ENCODE results near the gene PARD3.
A peak's percentile ranks its signal among the peaks of the same experiment; 100 is the strongest.
"Not testable (repeated sequence)": the region's sequence is repeated elsewhere in the genome, so short reads cannot be mapped to it uniquely, and the experiment has no call there.

Gene PARD3

DNA sequence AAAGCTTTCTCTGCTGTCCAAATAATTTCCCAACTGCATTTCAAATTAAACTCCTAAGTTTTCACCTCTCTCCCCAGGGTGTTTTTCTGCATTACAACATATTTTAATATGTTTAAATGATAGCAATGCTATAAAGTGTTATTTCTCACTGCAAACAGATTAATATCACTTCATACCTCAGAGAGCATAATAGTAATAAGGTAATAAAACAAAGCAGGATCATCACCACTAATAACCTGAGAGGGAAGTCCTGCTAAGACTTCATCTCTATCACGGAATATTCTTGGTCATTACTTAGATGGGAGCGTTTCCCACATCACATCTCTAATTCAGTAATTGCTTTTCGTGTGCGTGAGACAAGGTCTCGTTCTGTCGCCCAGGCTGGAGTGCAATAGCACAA lies 168.8 kb downstream of the PARD3 start:
- no peak for DNase-seq

DNA sequence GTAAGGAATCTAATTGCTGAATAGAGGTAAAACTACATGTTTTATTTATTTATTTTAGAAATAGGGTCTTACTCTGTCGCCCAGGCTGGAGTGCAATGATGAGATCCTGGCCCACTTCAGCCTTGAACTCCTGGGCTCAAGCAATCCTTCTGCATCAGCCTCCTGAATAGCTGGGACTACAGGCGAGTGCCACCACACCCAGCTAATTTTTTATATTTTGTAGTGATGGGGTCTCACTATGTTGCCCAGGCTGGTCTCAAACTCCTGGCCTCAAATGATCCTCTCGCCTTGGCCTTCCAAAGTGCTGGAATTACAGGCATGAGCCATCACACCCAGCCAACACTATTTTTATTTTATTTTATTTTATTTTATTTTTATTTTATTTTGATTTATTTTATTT lies 170.3 kb downstream of the PARD3 start:
- DNase-seq: not testable (repeated sequence)

DNA sequence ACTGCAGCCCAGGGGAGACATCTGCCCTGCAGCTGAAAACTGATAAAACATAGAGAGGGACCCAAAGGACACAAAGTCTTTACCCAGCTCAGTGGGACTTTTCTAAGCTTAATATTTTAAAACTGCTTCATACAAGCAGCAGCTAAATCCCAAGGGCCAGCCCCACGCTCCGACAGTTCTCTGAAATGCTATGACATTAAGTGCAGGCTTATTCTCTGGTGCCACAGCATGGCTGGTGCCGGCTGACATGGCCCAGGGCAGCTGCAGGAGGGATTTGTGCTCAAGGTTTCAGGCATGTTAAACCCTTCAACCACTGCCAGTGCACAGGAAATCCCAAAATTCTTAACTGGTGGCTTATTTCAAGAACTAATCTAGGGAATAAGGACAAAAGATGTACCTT lies 170.9 kb downstream of the PARD3 start:
- no peak for DNase-seq

DNA sequence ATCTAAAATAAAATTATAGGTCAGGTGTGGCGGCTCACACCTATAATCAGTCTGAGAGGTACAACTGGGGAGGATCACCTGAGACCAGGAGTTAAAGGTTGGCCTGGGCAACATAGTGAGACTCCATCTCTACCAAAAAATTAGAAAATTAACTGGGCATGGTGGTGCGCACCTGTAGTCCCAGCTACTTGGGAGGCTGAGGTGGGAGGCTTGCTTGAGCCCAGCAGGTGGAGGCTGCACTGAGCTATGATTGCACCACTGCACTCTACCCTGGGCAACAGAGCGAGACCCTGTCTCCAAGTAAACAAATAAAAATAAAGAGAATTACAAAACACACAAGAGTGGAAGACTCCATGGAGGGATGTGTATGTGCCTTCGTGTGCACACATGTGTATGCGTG lies 171.5 kb downstream of the PARD3 start:
- DNase-seq: no peak

DNA sequence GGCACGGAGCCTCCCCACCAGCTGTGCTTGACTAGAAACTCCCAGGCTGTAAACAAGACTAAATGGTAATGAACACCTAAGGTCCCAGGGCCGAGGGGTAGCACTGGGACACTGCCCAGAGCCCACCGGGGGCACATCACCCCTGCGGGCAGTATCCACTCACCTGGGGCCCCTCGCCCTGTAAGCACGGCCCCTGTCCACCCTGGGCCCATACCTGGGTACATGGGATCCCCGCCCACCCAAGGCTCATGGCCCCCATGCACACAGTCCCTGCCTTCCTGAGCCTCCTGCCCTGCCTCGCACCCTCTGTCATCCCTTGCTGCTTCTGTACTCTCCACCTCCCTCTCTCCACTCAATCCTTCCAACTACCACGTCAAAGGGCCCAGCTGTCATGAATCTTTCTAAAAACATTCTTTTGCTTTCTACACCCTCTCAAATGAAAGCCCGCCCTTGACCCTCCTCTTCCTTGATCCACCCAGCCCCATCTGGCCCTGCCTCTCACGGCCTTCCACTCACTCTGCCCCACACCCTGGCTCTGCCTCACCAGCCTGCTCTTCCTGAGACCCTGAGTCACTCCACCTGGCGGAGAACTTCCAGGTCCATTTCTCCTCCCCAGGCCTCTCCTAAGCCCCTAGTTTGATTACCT lies 173.1 kb downstream of the PARD3 start:
- peak; percentile 10 for DNase-seq

DNA sequence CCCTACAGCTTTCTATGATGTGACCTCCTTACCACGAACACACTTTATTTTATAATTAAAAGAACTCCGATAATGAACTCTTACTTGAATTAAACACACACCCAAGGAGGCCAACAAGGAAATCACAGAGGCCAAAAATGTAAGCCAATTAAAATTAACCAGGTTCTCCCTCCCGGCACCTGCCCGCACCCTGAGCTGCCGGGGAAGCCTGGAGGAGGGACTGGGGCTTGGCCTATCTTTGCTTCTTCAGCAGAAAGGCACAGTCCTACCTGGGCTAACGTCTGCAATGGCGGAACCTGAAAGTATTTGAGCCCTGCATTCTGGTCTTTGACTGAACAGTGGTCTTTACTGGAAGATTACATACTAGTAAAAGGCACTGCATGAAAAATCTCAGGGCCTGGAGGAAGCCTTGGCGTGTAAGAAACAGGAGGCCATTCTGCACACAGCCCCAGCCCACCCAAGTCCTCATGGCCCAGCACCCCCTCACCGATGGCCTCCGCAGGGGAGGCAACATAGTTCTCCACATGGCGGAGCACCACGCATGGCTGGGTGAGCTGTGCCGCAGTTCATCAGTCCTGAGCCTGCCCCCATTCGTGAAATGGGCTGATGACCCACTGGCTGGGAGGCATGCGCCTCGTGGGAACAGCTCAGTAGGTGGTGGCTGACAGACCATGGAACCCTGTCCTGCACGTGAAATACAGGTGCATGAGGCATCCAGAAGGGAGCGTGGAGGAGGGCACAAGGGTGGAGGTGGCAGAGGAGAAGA lies 173.8 kb downstream of the PARD3 start:
- DNase-seq: no peak

DNA sequence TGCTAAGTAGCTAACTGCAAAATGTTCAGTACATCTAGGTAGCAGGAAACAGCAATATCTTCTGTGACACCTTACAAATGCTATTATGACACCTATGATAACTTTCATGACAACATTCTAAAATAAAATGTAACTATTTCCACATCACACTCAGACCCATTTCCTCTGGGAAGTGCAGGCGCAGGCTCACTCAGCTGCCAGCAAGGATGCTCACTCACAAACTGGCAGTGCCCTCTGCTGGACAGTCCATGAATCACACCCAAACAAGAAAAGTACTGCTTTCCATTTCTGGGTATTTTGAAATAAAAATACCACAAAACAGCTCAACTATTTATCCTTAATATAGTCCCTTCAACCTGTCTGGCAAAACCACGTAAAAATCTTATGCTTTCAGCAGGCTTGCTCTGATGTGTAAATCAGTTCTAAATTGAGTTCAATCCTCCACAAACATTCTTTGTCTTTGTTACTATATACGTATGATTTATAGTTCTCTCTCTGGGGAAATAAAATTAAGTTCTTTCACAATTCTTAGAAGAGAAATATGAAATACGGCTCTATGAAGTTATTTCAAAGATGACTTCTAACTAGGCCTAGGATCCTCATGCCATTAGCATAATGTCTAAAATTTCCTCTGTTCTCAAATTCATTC lies 176.6 kb downstream of the PARD3 start:
- DNase-seq: peak; percentile 84

DNA sequence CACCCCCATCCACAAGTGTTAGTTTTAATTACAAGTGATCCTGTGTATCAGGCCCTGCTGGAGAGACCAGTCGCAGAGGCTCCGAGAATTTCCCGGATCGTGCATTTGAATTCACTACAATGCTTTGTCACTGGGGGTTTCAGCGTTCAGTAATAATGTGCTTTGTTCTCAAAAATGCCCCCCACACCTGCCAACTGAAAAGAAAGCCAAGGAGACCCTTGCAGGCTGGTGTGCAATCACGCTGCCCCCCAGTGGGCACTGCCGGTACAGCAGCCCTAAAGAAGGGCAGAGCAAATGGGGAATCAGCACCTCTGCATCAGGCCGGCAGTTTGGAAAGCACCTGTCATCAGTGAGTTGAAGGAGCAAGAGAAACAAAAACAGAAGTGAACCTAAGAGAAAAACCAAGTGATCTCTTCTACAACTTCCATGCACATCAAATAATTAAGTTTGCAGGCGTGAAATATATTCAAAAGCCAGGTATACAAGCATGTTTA lies 177.6 kb downstream of the PARD3 start:
- DNase-seq: peak; percentile 32

DNA sequence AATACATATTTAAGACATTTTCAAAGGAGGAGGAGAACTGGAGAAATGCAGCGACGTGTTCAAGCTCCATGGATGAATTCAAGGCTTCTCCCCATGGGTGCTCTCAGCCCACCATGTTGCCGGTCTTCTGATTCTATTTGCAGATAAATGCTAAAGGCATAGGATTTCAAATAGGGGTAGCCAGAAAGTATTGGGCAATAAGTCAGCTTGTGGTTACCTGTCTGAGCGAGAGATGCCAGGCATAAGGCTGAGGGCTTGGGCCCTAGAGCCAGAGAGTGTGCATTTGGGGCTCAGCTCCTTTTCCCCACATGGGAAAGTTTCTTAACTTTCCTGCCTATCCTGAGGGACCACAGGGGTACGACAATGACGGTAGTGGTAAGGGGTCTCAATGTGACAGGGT lies 180.0 kb downstream of the PARD3 start:
- DNase-seq: no peak

DNA sequence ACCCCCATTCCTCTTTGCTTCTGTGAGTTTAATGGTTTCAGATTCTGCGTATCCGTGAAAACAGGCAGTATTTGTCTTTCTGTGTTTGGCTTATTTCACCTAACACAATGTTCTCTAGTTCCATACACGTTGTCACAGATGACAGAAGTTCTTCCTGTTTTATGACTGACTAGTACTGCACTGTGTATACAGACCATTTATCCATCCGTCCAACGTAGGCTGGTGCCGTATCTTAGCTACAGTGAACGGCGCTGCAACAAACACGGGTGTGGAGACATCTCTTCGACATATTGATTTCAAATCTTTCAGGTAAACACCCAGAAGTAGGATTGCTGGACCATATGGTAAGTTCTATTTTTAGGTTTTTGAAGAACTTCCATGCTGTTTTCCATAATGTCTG lies 181.7 kb downstream of the PARD3 start:
- DNase-seq: no peak

DNA sequence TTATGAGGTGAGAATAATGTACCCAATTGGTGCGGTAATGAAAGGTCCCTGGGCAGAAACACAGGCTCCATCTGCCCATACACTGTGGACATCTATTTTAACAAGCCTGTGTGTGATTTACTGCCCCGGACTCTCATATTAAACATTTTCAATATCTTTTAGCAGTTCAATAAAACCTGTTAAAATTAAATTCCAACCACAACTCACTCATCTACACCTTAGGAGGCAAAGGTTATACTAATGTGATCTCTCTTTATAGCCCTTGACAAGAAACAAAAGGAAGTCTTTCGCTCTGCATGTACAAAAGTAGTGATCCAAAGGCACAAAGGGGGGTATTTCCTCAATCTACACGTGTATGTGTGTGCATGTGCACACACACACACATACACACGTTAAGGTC lies 186.0 kb downstream of the PARD3 start:
- DNase-seq: no peak

DNA sequence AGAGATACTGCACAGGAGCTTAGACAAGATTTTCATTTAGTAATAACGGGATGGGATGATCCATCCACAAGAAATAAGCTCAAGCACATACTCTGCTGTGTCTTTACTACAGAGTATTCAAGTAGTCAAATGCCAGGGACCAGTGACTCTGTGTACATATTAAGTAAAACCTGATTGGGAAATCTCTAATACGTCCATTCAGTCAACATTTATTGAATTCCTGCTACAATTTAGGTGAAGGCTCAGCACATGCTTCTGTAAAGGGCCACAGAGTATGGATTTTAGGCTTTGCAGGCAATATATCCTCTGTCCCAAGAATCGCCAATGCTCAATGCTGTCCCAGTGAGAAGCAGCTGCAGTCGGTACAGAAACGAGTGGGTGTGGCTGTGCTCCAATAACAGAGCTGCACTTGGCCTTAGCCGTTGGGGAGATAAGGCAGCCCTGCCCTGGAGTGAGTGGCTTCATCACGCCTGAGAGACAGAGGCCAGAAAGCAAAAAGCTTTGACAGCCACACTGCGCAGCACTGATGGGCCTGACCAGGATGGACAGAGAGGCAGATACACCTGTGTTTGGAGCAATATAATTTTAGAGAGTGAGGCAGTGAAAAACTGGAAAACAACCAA lies 186.8 kb downstream of the PARD3 start:
- no peak for DNase-seq

DNA sequence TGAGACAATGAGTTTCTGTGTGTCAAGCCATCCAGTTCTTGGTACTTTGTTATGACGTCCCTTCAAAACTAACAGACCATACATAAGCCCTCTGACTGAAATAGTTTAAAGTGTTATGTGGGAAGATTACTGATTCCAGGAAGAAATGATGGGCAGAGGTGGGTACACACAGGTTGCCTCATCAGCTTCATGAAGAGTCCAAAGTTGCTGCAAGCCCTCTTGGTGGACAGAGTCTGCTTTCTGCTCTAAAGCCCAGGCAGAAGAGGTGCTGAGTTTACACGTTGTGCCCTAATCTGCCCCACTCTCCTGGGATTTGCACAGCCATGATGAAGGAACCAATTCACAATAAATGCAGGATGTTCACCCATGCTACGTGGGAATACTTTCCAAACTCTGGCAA lies 187.4 kb downstream of the PARD3 start:
- no peak for DNase-seq

DNA sequence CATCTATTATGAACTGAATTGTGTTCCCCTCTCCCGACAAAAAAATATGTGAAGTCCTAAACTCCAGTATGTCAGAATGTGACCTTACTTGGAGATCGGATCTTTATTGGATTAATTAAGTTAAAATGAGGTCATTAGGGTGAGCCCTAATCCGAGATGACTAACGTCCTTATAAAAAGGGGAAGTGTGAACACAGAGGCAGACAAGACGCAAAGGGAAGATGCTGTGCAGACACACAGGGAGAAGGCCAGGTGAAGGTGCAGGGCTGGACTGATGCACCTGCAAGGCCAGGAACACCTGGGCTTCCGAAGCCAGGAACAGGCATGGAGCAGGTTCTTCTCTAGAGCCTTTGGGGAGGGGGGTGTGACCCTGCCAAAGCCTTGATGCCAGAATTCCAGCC lies 187.8 kb downstream of the PARD3 start:
- no peak for DNase-seq

DNA sequence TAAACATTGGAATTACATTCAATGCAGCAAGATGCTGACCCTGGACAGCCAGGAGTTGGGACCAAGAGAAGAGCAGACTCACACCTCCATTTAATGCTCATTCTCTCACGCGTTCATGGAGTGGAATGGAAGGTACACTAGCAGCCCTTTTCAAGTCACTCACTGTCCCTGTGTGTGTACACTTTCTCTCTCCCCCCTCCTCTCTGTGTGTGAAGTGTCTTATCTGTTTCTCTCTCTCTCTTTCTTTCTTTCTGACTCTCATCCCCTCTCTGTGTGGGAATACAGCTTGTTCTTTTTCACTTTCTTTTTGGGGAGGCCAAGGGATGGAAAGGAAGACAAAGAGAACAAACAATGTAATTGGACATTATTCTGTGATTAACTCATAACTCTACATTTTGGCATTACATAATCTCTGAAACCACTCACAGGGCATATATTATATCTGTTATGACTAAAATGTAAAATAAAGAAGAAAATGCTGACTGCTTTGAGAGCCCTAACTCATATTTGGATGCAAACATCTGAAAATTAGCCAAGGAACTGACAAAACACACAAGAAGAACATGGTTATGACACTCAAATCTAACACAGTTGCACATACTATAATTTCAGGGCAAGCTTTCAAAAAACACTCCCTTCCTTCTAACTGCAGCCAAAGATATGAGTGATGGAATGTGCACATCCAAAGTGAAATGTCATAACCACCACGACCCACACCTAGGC lies 188.8 kb downstream of the PARD3 start:
- peak; percentile 39 for DNase-seq

DNA sequence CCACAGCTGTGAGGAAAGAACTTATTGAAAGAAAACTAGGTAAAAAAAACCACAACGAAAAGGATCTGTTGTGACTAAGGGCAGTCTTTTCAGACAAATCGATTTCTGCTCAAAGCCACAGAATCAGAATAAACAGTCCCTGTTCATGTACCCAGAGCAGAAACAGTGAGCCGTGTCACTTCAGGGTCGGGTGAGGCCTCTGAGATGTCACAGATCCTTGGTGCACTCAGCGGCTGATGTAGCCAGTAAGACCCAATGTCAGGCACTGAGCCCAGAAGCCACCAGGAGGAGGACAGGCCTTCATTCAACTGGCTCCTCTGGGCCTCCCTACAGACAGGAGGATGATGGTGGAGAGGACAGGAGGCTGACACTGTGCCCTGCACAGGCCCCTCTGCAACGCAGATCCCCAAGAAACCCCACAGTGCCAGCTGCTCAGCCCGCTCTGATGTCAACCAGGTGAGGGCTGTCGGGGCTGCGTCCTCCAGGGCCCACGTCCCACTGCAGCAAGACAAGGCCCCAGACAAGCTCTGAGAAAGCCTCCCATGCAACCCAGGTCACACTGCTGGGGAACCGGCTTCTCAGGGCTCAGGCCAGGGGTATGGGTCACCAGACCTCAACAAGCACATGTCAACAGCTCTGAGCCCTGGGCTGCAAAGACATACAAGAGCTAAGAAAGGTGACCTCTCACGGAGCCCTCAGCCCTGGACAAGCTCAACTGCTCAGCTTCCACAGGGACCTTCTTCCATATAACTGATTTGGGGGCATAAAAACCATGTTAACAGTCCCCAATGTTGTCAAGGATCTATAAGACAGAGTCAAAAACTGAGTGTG lies 190.6 kb downstream of the PARD3 start:
- no peak for DNase-seq

DNA sequence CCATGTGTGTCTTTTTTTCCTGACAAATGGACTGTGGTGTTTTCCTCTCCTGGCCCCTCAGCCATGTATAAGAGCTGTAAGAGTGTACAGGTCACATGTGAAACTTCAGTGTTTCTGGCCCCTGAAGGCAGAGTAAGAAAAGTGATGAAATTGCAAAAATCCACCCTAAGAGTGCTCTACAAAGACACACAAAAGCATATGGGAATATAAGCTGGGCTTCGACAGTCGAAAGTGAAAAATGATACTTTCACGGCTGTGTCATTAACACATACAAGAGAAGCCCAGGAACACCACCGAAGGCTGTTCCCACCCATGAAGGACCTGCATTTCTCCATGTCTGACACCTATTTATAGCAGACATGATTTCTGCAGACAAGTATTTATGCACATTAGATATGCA lies 192.2 kb downstream of the PARD3 start:
- no peak for DNase-seq

DNA sequence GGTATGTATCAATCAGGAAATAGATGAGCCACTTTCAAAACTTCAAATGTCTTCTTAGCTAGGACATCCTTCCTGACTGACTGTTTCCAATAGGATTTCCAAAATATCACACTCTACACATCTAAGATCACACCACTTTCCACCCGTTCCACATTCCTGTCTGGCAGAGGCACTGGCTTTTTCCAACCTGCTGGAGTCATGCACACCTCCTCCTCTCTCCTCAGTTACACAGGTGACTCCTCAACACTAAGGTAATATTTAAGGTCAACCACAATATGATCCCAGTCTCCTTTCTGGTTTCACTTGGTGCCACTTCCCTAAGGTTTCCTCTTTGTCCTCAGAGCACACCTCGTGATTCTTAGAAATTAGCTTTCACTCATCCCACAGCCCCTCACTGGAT lies 196.5 kb downstream of the PARD3 start:
- no peak for DNase-seq

DNA sequence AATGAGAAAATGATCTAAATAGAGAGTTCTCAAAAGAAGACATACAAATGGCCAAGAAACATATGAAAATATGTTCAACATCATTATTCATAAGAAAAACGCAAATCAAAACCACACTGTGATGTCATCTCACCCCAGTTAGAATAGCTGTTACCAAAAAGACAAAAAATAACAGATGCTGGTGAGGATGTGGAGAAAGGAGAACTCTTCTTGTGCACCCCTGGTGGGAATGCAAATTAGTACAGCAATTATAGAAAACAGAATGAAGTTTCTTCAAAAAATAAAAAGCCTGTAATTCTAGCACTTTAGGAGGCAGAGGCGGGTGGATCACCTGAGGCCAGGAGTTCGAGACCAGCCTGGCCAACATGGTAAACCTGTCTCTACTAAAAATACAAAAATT lies 199.3 kb downstream of the PARD3 start:
- DNase-seq: peak; percentile 30

DNA sequence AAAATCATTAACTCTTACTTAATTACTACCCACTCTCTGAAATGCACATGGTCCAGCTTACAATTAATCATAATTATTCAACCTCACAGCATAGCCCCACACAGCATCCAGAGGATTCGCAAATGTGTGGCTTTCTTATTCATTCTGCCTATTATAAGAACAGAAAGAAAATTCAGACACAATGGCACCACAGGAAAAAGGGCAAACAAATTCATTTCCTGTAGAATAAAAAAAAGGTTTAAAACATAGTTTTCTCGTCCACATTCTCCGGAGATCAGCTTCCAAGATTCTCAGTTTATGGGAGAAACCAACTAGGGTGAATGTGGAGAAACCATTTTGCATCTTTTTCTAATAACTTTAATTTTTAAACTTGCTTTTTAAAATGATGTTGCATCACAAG lies 201.6 kb downstream of the PARD3 start:
- DNase-seq: no peak

DNA sequence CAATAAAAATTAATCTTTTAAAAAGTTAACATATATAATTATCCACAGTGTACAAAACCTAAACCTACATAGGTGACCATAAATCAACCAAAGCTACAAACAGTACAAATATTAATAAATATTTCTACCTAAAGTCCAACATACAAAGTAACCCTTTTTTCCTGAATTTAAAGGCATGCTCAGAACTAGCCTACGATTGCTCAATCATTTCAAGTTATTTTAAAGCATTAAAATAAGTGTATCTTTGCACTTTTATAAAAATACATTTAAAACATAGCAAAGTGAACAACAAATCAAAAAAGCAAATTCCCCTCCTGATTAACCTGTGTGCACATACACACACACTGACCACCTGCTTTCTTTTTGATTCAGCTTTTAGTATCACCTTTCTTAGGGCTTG lies 202.2 kb downstream of the PARD3 start:
- DNase-seq: no peak

DNA sequence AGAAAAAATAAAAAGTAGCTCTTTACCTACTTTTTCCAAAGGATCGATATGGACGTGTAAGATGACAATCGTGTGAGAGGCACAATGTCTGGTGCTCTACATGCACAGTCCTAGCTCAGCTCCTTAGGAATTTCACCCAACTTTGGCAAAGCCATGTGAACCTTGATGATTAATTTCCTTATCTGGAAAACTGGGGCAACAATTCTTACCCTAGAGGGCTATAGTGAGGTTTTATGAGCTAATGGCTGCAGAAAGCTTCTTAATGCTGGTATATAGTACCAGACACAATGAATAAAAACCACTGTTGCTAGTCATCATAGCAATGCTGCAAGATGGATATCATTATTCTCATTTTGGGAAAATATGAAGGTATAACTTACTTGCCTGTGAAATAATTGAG lies 202.7 kb downstream of the PARD3 start:
- peak; percentile 13 for DNase-seq

Measured in fibroblast of skin of abdomen (primary cell).